Neural cell (in vitro differentiated cells): Measurements from ENCODE around the gene CNOT4. TPM values are rescaled to one million over a fixed set of nuclear protein-coding genes. Genes with fewer than 3 reads are reported as not detected.

Source experiments
- H2AFZ ChIP-seq: fragments of 200-600, 300-800 bp; sonication (generic), shearing (Covaris generic); 2 replicates; pipeline ENCODE4 v1.6.0; 2014; ENCODE audit warnings: low read depth, mild to moderate bottlenecking, antibody characterized with exemption, low read length, moderate library complexity
- H3F3A ChIP-seq: fragments of 200-600 bp; shearing (Covaris generic); 2 replicates; pipeline ENCODE4 v1.6.1; 2016; ENCODE audit warnings: mild to moderate bottlenecking, moderate library complexity, mixed read lengths, antibody characterized with exemption, low read length; ENCODE audit not compliant: insufficient read depth, poor library complexity, severe bottlenecking
- H3K27ac ChIP-seq: fragments of 200-600, 300-800 bp; sonication (generic), shearing (Covaris generic); 2 replicates; pipeline ENCODE4 v1.5.1; 2014; ENCODE audit warnings: mild to moderate bottlenecking, low read length, moderate library complexity
- H3K27me3 ChIP-seq: fragments of 300-800, 200-600 bp; sonication (generic), shearing (Covaris generic); 2 replicates; pipeline ENCODE4 v1.6.0; 2014; ENCODE audit warnings: mild to moderate bottlenecking, low read depth, low read length, moderate library complexity; ENCODE audit not compliant: insufficient read depth
- H3K36me3 ChIP-seq: fragments of 300-800, 200-600 bp; sonication (generic), shearing (Covaris generic); 2 replicates; pipeline ENCODE4 v1.5.1; 2014; ENCODE audit warnings: mild to moderate bottlenecking, antibody characterized with exemption, low read length, moderate library complexity; ENCODE audit not compliant: insufficient read depth
- H3K4me2 ChIP-seq: fragments of 300-800, 200-600 bp; sonication (generic), shearing (Covaris generic); 2 replicates; pipeline ENCODE4 v1.6.0; 2014; ENCODE audit warnings: mild to moderate bottlenecking, low read length
- H3K4me3 ChIP-seq: fragments of 300-800, 200-600 bp; sonication (generic), shearing (Covaris generic); 2 replicates; pipeline ENCODE4 v1.5.1; 2014; ENCODE audit warnings: mild to moderate bottlenecking, low read length, moderate library complexity
- H3K79me2 ChIP-seq: fragments of 200-600 bp; shearing (Covaris generic); replicated peaks from 2 replicates; pipeline ENCODE4 v1.6.0; 2014; ENCODE audit warnings: mild to moderate bottlenecking, low read length, moderate library complexity; ENCODE audit not compliant: insufficient read depth
- H3K9ac ChIP-seq: fragments of 300-800, 200-600 bp; sonication (generic), shearing (Covaris generic); 2 replicates; pipeline ENCODE4 v1.6.1; 2016; ENCODE audit warnings: mild to moderate bottlenecking, low read length, mixed read lengths
- H3K9me2 ChIP-seq: fragments of 200-600 bp; shearing (Covaris generic); 2 replicates; pipeline ENCODE4 v1.6.1; 2016; ENCODE audit warnings: mild to moderate bottlenecking, low read length, mixed read lengths; ENCODE audit not compliant: insufficient read depth
- H3K9me3 ChIP-seq: fragments of 200-600, 300-800 bp; sonication (generic), shearing (Covaris generic); 2 replicates; pipeline ENCODE4 v1.6.1; 2016; ENCODE audit warnings: mild to moderate bottlenecking, mixed run types, low read length, moderate library complexity, mixed read lengths
- H4K20me1 ChIP-seq: fragments of 200-600 bp; shearing (Covaris generic); 2 replicates; pipeline ENCODE4 v1.6.1; 2016; ENCODE audit warnings: mild to moderate bottlenecking, mixed run types; ENCODE audit not compliant: insufficient read depth
- EP300 ChIP-seq: fragments of 450-650 bp; conservative IDR thresholded peaks from 2 replicates; pipeline ENCODE4 v1.6.1; 2014; ENCODE audit warnings: antibody characterized with exemption, mild to moderate bottlenecking, moderate library complexity; ENCODE audit not compliant: poor library complexity, severe bottlenecking
- EZH2 ChIP-seq: fragments of 200-600, 300-800 bp; shearing (Covaris generic), sonication (generic); IDR thresholded peaks from 2 replicates; pipeline ENCODE4 v1.6.1; 2014; ENCODE audit warnings: antibody characterized with exemption, low read length, borderline replicate concordance, mild to moderate bottlenecking; ENCODE audit not compliant: insufficient read depth, poor library complexity, severe bottlenecking
- MXI1 ChIP-seq: fragments of 450-650 bp; conservative IDR thresholded peaks from 2 replicates; pipeline ENCODE4 v1.6.1; 2014; ENCODE audit warnings: antibody characterized with exemption, mild to moderate bottlenecking; ENCODE audit not compliant: poor library complexity, severe bottlenecking
- POLR2AphosphoS5 ChIP-seq: IDR thresholded peaks from 2 replicates; pipeline ENCODE4 v1.6.1; 2012
- RAD21 ChIP-seq: fragments of 450-650 bp; conservative IDR thresholded peaks from 2 replicates; pipeline ENCODE4 v1.6.1; 2014; ENCODE audit warnings: antibody characterized with exemption, mild to moderate bottlenecking, moderate library complexity
- SMC3 ChIP-seq: fragments of 450-650 bp; conservative IDR thresholded peaks from 2 replicates; pipeline ENCODE4 v1.6.1; 2014; ENCODE audit warnings: antibody characterized with exemption, mild to moderate bottlenecking, moderate library complexity; ENCODE audit not compliant: poor library complexity
- TAF1 ChIP-seq: IDR thresholded peaks from 2 replicates; pipeline ENCODE4 v1.6.1; 2012; ENCODE audit warnings: low read depth
- polyA minus RNA-seq: library from RNA; depleted of rRNA, polyadenylated mRNA; stranded (reverse); fragments of >200 nt; gene quantifications from 2 replicates; pipeline ENCODE4 v1.2.3, GENCODE V29; 2014
- polyA plus RNA-seq: library from polyadenylated mRNA; depleted of rRNA; stranded (reverse); fragments of >200 nt; gene quantifications from 2 replicates; pipeline ENCODE4 v1.2.3, GENCODE V29; 2014
- TF ChIP-seq, protein P1 (sequence below): fragments of 450-650 bp; IDR thresholded peaks from 2 replicates; pipeline ENCODE4 v1.5.1; 2014; ENCODE audit warnings: antibody characterized with exemption, mild to moderate bottlenecking, moderate library complexity; ENCODE audit not compliant: poor library complexity, severe bottlenecking
- TF ChIP-seq, protein P2 (sequence below): IDR thresholded peaks from 2 replicates; pipeline ENCODE4 v1.6.1; 2012; ENCODE audit warnings: borderline replicate concordance

CNOT4 gene, protein sequence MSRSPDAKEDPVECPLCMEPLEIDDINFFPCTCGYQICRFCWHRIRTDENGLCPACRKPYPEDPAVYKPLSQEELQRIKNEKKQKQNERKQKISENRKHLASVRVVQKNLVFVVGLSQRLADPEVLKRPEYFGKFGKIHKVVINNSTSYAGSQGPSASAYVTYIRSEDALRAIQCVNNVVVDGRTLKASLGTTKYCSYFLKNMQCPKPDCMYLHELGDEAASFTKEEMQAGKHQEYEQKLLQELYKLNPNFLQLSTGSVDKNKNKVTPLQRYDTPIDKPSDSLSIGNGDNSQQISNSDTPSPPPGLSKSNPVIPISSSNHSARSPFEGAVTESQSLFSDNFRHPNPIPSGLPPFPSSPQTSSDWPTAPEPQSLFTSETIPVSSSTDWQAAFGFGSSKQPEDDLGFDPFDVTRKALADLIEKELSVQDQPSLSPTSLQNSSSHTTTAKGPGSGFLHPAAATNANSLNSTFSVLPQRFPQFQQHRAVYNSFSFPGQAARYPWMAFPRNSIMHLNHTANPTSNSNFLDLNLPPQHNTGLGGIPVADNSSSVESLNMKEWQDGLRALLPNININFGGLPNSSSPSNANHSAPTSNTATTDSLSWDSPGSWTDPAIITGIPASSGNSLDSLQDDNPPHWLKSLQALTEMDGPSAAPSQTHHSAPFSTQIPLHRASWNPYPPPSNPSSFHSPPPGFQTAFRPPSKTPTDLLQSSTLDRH
- polyA plus RNA-seq = 6.4 and 7.1 TPM in 2 replicates
- polyA minus RNA-seq = 32.4 and 40.7 TPM in 2 replicates

DNA sequence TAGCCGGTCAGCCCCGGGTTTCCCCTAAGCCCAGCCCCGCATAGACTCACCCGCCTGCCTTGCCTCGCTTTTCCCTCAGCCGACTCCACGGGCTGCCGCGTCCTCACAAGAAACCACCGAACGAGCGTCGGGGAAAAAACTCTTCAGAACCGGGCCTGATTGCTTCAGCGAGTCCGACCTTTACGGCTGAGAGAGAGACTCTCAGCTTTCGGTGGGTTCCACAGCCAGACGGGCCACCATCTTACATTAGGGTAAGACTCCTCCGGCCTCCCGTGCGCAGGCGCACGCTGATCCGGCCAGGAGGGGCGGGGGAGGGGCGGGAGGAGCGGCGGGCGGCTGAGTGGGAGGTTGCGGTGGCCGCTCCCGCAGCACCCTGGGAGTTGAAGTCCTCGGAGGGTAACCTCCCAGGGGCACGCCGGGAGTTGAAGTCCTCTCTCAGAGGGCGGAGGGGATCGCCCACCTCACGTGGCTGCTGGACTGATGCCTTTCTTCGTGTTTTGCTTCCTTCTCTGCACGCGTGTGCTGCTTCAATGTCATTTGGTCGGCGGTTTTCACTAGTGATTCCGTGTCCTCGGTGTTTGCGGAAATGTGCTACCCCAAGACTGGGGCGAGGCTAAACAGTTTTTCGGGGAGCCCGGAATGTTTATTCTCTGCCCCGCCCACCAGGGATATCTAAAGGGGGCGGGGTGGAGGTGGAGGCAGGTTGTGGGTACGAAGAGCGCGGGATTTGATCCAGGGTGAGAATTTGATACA, at the start of gene CNOT4:
CNOT4 (minus strand) TSS at position 264 of the 753 bp plus-strand sequence. CDS start 71,771 bp downstream, outside the sequence.
- H3K9me3 ChIP-seq = no peaks in the 10 kb centered on the region
- H3K27me3 ChIP-seq = no peaks in the 10 kb centered on the region
- peaks cover 45% of the 10 kb centered on the region for H3K79me2 ChIP-seq
- no peaks in the 10 kb centered on the region for H4K20me1 ChIP-seq
- H3K4me3 ChIP-seq = peak within 1 kb of the TSS; percentile 87
- H3K4me2 ChIP-seq = peak within 1 kb of the TSS; percentile 91
- peaks cover 9% of the 10 kb centered on the region for H3F3A ChIP-seq
- H3K9me2 ChIP-seq = no peaks in the 10 kb centered on the region
- TF ChIP-seq EP300 (no peak), POLR2AphosphoS5 (peak; percentile 91), TAF1 (peak; percentile 66), MXI1 (peak; percentile 97), RAD21 (peak; percentile 26), SMC3 (no peak), EZH2 (no peak)
- TF ChIP-seq, protein P1, sequence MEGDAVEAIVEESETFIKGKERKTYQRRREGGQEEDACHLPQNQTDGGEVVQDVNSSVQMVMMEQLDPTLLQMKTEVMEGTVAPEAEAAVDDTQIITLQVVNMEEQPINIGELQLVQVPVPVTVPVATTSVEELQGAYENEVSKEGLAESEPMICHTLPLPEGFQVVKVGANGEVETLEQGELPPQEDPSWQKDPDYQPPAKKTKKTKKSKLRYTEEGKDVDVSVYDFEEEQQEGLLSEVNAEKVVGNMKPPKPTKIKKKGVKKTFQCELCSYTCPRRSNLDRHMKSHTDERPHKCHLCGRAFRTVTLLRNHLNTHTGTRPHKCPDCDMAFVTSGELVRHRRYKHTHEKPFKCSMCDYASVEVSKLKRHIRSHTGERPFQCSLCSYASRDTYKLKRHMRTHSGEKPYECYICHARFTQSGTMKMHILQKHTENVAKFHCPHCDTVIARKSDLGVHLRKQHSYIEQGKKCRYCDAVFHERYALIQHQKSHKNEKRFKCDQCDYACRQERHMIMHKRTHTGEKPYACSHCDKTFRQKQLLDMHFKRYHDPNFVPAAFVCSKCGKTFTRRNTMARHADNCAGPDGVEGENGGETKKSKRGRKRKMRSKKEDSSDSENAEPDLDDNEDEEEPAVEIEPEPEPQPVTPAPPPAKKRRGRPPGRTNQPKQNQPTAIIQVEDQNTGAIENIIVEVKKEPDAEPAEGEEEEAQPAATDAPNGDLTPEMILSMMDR = no peak
- TF ChIP-seq, protein P2, sequence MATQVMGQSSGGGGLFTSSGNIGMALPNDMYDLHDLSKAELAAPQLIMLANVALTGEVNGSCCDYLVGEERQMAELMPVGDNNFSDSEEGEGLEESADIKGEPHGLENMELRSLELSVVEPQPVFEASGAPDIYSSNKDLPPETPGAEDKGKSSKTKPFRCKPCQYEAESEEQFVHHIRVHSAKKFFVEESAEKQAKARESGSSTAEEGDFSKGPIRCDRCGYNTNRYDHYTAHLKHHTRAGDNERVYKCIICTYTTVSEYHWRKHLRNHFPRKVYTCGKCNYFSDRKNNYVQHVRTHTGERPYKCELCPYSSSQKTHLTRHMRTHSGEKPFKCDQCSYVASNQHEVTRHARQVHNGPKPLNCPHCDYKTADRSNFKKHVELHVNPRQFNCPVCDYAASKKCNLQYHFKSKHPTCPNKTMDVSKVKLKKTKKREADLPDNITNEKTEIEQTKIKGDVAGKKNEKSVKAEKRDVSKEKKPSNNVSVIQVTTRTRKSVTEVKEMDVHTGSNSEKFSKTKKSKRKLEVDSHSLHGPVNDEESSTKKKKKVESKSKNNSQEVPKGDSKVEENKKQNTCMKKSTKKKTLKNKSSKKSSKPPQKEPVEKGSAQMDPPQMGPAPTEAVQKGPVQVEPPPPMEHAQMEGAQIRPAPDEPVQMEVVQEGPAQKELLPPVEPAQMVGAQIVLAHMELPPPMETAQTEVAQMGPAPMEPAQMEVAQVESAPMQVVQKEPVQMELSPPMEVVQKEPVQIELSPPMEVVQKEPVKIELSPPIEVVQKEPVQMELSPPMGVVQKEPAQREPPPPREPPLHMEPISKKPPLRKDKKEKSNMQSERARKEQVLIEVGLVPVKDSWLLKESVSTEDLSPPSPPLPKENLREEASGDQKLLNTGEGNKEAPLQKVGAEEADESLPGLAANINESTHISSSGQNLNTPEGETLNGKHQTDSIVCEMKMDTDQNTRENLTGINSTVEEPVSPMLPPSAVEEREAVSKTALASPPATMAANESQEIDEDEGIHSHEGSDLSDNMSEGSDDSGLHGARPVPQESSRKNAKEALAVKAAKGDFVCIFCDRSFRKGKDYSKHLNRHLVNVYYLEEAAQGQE = peak; percentile 76
- H2AFZ ChIP-seq = peak within 1 kb of the TSS; percentile 96
- no peaks in the 10 kb centered on the region for H3K36me3 ChIP-seq
- H3K9ac ChIP-seq = peak within 1 kb of the TSS; percentile 95
- H3K27ac ChIP-seq = peak within 1 kb of the TSS; percentile 94

DNA sequence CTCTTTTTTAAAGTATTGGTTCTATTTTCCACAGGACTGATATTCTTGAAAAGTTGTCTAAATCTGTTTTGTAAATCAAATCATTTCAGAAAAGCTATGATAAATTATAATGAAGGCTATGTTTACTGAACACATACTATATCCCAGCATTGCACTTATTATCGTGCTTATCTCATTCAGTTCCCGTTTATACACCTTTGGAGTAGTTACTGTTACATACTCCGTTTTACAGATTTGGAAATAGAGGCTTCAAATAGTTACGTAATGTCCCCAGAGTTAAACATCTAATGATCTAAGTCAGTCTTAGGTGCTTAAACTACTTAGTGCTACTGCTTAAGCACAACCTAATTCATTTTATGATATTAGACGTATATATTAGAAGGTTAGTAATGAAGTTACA, 49.0 kb upstream of the CNOT4 start:
- H3K36me3 ChIP-seq = no peaks in the 10 kb centered on the region
- H3K9me3 ChIP-seq = no peaks in the 10 kb centered on the region
- peak overlapping the region; percentile 91 for H3K27ac ChIP-seq
- peaks cover 41% of the 10 kb centered on the region for H3K79me2 ChIP-seq
- H3F3A ChIP-seq = peaks cover 9% of the 10 kb centered on the region
- no peak for TF ChIP-seq SMC3
- peak overlapping the region; percentile 79 for H3K4me2 ChIP-seq
- no peaks in the 10 kb centered on the region for H4K20me1 ChIP-seq
- peak overlapping the region; percentile 92 for H3K4me3 ChIP-seq
- H3K9ac ChIP-seq = peak overlapping the region; percentile 86
- H2AFZ ChIP-seq = peak overlapping the region; percentile 95
- no peaks in the 10 kb centered on the region for H3K9me2 ChIP-seq
- H3K27me3 ChIP-seq = no peaks in the 10 kb centered on the region
